Measurements from ENCODE around the gene SLC38A2. TPM values are rescaled to one million over a fixed set of nuclear protein-coding genes. Genes with fewer than 3 reads are reported as not detected.

SLC38A2 gene
- total RNA-seq, 2 donors from 2014 or later: 116 to 264 TPM

GRCh38 chr12:46389031-46389616 is 16.6 kb upstream of the SLC38A2 start:
- intact Hi-C loops (cut with DNase I): no loop called here

GRCh38 chr12:46388427-46389021 is 16.0 kb upstream of the SLC38A2 start:
- no peaks in the 10 kb centered on the region for H3K27me3 ChIP-seq (replicated peaks; ENCODE audit: insufficient read depth)
- H3K4me3 ChIP-seq: no peak overlapping the region
- H3K4me1 ChIP-seq (replicated peaks): peaks cover 5% of the 10 kb centered on the region
- H3K27ac ChIP-seq: peak overlapping the region in 1 of 2 donors; percentile 2
- WGBS: 82% methylated on average over 3 of the region's 3 CpGs
- no peaks in the 10 kb centered on the region for H3K9me3 ChIP-seq
- no peak for DNase-seq (ENCODE audit: low spot score)
- H3K36me3 ChIP-seq: no peaks in the 10 kb centered on the region
- TF ChIP-seq POLR2AphosphoS5 (IDR thresholded peaks at IDR 0.05): no peak
- TF ChIP-seq CTCF (IDR thresholded peaks at IDR 0.05): no peak
- TF ChIP-seq POLR2A (IDR thresholded peaks at IDR 0.05): no peak
- intact Hi-C loops (cut with DNase I): no loop called here

More at GRCh38 chr12:46389031-46389616, 16.6 kb upstream of the SLC38A2 start:
- no peaks in the 10 kb centered on the region for H3K27me3 ChIP-seq (replicated peaks; ENCODE audit: insufficient read depth)
- peaks cover 5% of the 10 kb centered on the region for H3K4me1 ChIP-seq (replicated peaks)
- no peak overlapping the region for H3K4me3 ChIP-seq
- no peak for DNase-seq (ENCODE audit: low spot score)
- no peak for TF ChIP-seq POLR2A (IDR thresholded peaks at IDR 0.05)
- no peak for TF ChIP-seq CTCF (IDR thresholded peaks at IDR 0.05)
- TF ChIP-seq POLR2AphosphoS5 (IDR thresholded peaks at IDR 0.05): peak; percentile 21
- H3K36me3 ChIP-seq: no peaks in the 10 kb centered on the region
- peak overlapping the region in 1 of 2 donors; percentile 2 for H3K27ac ChIP-seq
- 60% methylated on average over 2 of the region's 2 CpGs for WGBS
- no peaks in the 10 kb centered on the region for H3K9me3 ChIP-seq

- 94% methylated on average over 6 of the region's 6 CpGs for WGBS
- H3K27me3 ChIP-seq (replicated peaks; ENCODE audit: insufficient read depth): no peaks in the 10 kb centered on the region
- intact Hi-C loops (cut with DNase I): loop anchor here (2.0 kb wide), 1 partner anchor 169 kb away; no protein-coding TSS in a partner anchor
- H3K4me1 ChIP-seq (replicated peaks): peaks cover 5% of the 10 kb centered on the region
- H3K36me3 ChIP-seq: no peaks in the 10 kb centered on the region
- peak overlapping the region; percentile 33 to 74 for H3K27ac ChIP-seq
- TF ChIP-seq POLR2AphosphoS5 (IDR thresholded peaks at IDR 0.05) (no peak), POLR2A (IDR thresholded peaks at IDR 0.05) (no peak), CTCF (IDR thresholded peaks at IDR 0.05) (no peak)
- no peak overlapping the region for H3K4me3 ChIP-seq
- no peak for DNase-seq (ENCODE audit: low spot score)
- no peaks in the 10 kb centered on the region for H3K9me3 ChIP-seq
These were observed 15.1 kb upstream of the SLC38A2 start for GRCh38 chr12:46387670-46388069.

GRCh38 chr12:46386877-46387629 is 14.5 kb upstream of the SLC38A2 start:
- 16% methylated on average over 7 of the region's 7 CpGs for WGBS
- intact Hi-C loops (cut with DNase I): loop anchor here (2.0 kb wide), 1 partner anchor 170 kb away; no protein-coding TSS in a partner anchor
- peaks cover 5% of the 10 kb centered on the region for H3K4me1 ChIP-seq (replicated peaks)
- no peaks in the 10 kb centered on the region for H3K9me3 ChIP-seq
- no peaks in the 10 kb centered on the region for H3K36me3 ChIP-seq
- no peaks in the 10 kb centered on the region for H3K27me3 ChIP-seq (replicated peaks; ENCODE audit: insufficient read depth)
- no peak for DNase-seq (ENCODE audit: low spot score)
- TF ChIP-seq CTCF (IDR thresholded peaks at IDR 0.05) (no peak), POLR2AphosphoS5 (IDR thresholded peaks at IDR 0.05) (no peak), POLR2A (IDR thresholded peaks at IDR 0.05) (no peak)
- peak overlapping the region; percentile 33 to 74 for H3K27ac ChIP-seq
- peak overlapping the region in 1 of 2 donors; percentile 10 for H3K4me3 ChIP-seq

All from prostate gland (tissue), 2 donors.